ENCODE data around the gene EXOSC9.

EXOSC9 gene

DNA sequence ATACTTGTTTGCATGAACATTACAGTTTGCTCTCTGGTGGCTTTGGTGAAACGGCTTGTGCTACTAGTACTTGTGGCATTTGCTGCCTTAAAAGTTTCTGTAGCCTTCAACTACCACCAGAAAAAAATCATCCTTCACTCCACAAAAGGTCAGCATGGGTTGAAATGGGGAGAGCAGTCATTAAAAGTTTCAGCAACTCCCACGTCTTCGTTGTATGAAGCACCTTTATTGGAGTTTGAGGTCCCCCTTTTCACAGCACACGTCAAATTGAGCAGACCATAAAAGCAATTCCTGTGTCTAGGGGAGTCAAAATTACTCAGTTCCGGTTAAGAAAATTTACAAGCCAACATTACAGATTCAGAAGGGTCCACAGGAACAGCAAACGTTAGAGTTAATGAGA, 45.5 kb downstream of the EXOSC9 start:
- Histone ChIP-seq H3K36me3 (peaks cover 42% of the 10 kb centered on the region), H3K27me3 (ENCODE audit: insufficient read depth, low read depth, severe bottlenecking) (no peaks in the 10 kb centered on the region), H3K27ac (no peak overlapping the region), H3K4me3 (ENCODE audit: low read depth, low read length) (no peak overlapping the region), H3K9me3 (ENCODE audit: severe bottlenecking) (no peaks in the 10 kb centered on the region)
- TF ChIP-seq, protein P1, sequence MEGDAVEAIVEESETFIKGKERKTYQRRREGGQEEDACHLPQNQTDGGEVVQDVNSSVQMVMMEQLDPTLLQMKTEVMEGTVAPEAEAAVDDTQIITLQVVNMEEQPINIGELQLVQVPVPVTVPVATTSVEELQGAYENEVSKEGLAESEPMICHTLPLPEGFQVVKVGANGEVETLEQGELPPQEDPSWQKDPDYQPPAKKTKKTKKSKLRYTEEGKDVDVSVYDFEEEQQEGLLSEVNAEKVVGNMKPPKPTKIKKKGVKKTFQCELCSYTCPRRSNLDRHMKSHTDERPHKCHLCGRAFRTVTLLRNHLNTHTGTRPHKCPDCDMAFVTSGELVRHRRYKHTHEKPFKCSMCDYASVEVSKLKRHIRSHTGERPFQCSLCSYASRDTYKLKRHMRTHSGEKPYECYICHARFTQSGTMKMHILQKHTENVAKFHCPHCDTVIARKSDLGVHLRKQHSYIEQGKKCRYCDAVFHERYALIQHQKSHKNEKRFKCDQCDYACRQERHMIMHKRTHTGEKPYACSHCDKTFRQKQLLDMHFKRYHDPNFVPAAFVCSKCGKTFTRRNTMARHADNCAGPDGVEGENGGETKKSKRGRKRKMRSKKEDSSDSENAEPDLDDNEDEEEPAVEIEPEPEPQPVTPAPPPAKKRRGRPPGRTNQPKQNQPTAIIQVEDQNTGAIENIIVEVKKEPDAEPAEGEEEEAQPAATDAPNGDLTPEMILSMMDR (IDR thresholded peaks at IDR 0.05; ENCODE audit: low read depth, low read length), result no peak
- no peak for DNase-seq

DNA sequence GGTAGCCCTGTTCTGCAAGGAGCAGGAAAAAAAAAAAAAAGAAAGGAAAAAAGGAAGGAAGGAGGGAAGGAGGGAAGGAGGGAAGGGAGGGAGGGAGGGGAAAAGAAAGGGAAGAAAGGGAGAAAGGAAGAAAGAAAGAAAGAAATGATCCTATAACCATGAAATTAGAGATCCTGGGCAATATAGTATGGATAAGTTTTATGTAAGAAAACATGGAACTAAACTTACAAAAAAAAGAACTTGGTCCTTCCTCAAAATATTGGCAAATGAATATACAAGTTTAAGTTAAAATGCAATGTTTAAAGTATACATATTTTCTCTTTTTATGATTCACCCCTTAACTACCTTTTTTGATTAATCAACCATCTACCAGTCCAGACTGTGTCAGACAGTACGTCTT, 50.2 kb downstream of the EXOSC9 start:
- Histone ChIP-seq H3K36me3 (peaks cover 28% of the 10 kb centered on the region), H3K9me3 (ENCODE audit: severe bottlenecking) (no peaks in the 10 kb centered on the region), H3K4me3 (ENCODE audit: low read depth, low read length) (no peak overlapping the region), H3K27me3 (ENCODE audit: insufficient read depth, low read depth, severe bottlenecking) (no peaks in the 10 kb centered on the region), H3K27ac (no peak overlapping the region)
- TF ChIP-seq, protein P1 (IDR thresholded peaks at IDR 0.05; ENCODE audit: low read depth, low read length), result no peak
- no peak for DNase-seq

- H3K36me3 ChIP-seq, result peaks cover 35% of the 10 kb centered on the region
- DNase-seq, result no peak
- TF ChIP-seq, protein P1 (IDR thresholded peaks at IDR 0.05; ENCODE audit: low read depth, low read length), result no peak
- H3K27ac ChIP-seq, result no peak overlapping the region
- no peak overlapping the region for H3K4me3 ChIP-seq (ENCODE audit: low read depth, low read length)
- H3K27me3 ChIP-seq (ENCODE audit: insufficient read depth, low read depth, severe bottlenecking), result no peaks in the 10 kb centered on the region
- no peaks in the 10 kb centered on the region for H3K9me3 ChIP-seq (ENCODE audit: severe bottlenecking)
These were observed 59.0 kb downstream of the EXOSC9 start for GRCh38 chr4:121860121-121860520.

GRCh38 chr4:121861426-121861825, 60.3 kb downstream of the EXOSC9 start:
- Histone ChIP-seq H3K27me3 (ENCODE audit: insufficient read depth, low read depth, severe bottlenecking) (no peaks in the 10 kb centered on the region), H3K9me3 (ENCODE audit: severe bottlenecking) (no peaks in the 10 kb centered on the region), H3K27ac (no peak overlapping the region), H3K4me3 (ENCODE audit: low read depth, low read length) (no peak overlapping the region), H3K36me3 (peaks cover 45% of the 10 kb centered on the region)
- no peak for DNase-seq
- TF ChIP-seq, protein P1 (IDR thresholded peaks at IDR 0.05; ENCODE audit: low read depth, low read length), result no peak

- Histone ChIP-seq H3K27ac (no peak overlapping the region), H3K36me3 (peaks cover 52% of the 10 kb centered on the region), H3K4me3 (ENCODE audit: low read depth, low read length) (no peak overlapping the region), H3K9me3 (ENCODE audit: severe bottlenecking) (no peaks in the 10 kb centered on the region), H3K27me3 (ENCODE audit: insufficient read depth, low read depth, severe bottlenecking) (no peaks in the 10 kb centered on the region)
- DNase-seq, result no peak
- TF ChIP-seq, protein P1 (IDR thresholded peaks at IDR 0.05; ENCODE audit: low read depth, low read length), result no peak
These were observed 62.7 kb downstream of the EXOSC9 start for GRCh38 chr4:121863799-121864198.
